Measurements from ENCODE around the gene SPATS2L. TPM values are rescaled to one million over a fixed set of nuclear protein-coding genes. Genes with fewer than 3 reads are reported as not detected.

Gene SPATS2L
- polyA plus RNA-seq, 1 experiment: 243 TPM

- DNase-seq (ENCODE audit: low read depth): no peak
- ChIA-PET POLR2A (no interaction called here), CTCF (interaction anchor here (1.0 kb wide), 1 partner anchor 14 kb away, joined by 4 read pairs; no protein-coding TSS in a partner anchor)
- H3K27me3 ChIP-seq (ENCODE audit: control insufficient read depth, insufficient read depth, low read length): no peaks in the 10 kb centered on the region
- H3K4me3 ChIP-seq (ENCODE audit: low read depth, low read length): no peak overlapping the region
- TF ChIP-seq, protein P1, sequence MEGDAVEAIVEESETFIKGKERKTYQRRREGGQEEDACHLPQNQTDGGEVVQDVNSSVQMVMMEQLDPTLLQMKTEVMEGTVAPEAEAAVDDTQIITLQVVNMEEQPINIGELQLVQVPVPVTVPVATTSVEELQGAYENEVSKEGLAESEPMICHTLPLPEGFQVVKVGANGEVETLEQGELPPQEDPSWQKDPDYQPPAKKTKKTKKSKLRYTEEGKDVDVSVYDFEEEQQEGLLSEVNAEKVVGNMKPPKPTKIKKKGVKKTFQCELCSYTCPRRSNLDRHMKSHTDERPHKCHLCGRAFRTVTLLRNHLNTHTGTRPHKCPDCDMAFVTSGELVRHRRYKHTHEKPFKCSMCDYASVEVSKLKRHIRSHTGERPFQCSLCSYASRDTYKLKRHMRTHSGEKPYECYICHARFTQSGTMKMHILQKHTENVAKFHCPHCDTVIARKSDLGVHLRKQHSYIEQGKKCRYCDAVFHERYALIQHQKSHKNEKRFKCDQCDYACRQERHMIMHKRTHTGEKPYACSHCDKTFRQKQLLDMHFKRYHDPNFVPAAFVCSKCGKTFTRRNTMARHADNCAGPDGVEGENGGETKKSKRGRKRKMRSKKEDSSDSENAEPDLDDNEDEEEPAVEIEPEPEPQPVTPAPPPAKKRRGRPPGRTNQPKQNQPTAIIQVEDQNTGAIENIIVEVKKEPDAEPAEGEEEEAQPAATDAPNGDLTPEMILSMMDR (IDR thresholded peaks at IDR 0.05; ENCODE audit: insufficient read depth, low read depth, low read length): no peak
- peaks cover 6% of the 10 kb centered on the region for H3K36me3 ChIP-seq (ENCODE audit: control insufficient read depth, insufficient read depth, low read length)
Observed at GRCh38 chr2:200456567-200456966, 150.1 kb downstream of the SPATS2L start.

- ChIA-PET CTCF (no interaction called here), POLR2A (no interaction called here)
- TF ChIP-seq, protein P1 (IDR thresholded peaks at IDR 0.05; ENCODE audit: insufficient read depth, low read depth, low read length): no peak
- Histone ChIP-seq H3K27me3 (ENCODE audit: control insufficient read depth, insufficient read depth, low read length) (no peaks in the 10 kb centered on the region), H3K4me3 (ENCODE audit: low read depth, low read length) (no peak overlapping the region), H3K36me3 (ENCODE audit: control insufficient read depth, insufficient read depth, low read length) (peaks cover 8% of the 10 kb centered on the region)
- DNase-seq (ENCODE audit: low read depth): no peak
Observed at GRCh38 chr2:200459101-200459500, 152.6 kb downstream of the SPATS2L start.

DNA sequence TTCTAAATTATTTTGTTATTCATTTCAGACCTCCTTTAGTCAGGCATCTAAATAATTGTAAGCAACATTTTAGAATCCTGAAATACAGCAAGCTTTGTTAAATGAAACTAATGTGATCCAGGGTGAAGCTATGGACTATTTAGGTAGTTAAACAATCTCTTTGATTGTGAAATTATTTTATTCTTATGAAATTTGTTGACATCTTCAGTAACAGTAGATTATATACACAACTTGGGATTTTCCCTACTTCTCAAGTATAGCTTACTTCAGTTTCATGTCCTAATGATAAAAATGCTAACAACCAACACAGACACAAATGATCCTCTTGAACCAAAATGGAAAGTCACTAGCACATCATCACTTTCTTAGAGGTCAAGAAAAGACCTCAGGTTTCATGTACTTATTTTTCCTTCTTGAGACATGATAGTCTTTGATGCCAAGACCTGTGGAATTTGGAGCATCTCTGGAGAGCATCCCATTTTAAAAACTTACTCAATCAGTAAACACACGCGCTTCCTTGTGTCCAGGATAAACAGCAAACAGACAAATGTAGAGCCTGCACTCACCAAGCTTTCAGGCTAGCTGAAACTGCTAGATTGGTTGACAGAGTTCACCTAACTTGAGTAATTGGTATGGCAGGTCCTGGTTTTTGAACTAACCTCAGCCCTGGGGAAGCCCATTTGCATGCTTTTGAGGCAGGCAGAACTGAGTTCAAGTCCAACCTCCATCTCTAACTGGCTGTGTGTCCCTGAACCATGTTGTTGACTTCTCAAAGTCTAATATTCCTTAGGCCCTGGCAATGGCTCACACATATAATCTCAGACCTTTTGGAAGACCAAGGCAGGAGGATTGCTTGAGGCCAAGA is 155.6 kb downstream of the SPATS2L start:
- CTCF ChIA-PET: interaction anchor here (1.1 kb wide), 1 partner anchor 258 kb away, joined by 3 read pairs; no protein-coding TSS in a partner anchor
- POLR2A ChIA-PET: no interaction called here
- H3K4me3 ChIP-seq (ENCODE audit: low read depth, low read length): no peak overlapping the region
- no peaks in the 10 kb centered on the region for H3K27me3 ChIP-seq (ENCODE audit: control insufficient read depth, insufficient read depth, low read length)
- DNase-seq (ENCODE audit: low read depth): no peak
- H3K36me3 ChIP-seq (ENCODE audit: control insufficient read depth, insufficient read depth, low read length): peaks cover 6% of the 10 kb centered on the region
- TF ChIP-seq, protein P1 (IDR thresholded peaks at IDR 0.05; ENCODE audit: insufficient read depth, low read depth, low read length): no peak

GRCh38 chr2:200463452-200463851 is 157.0 kb downstream of the SPATS2L start:
- TF ChIP-seq, protein P1 (IDR thresholded peaks at IDR 0.05; ENCODE audit: insufficient read depth, low read depth, low read length): no peak
- H3K36me3 ChIP-seq (ENCODE audit: control insufficient read depth, insufficient read depth, low read length): peaks cover 7% of the 10 kb centered on the region
- H3K27me3 ChIP-seq (ENCODE audit: control insufficient read depth, insufficient read depth, low read length): no peaks in the 10 kb centered on the region
- ChIA-PET POLR2A (no interaction called here), CTCF (interaction anchor here (0.8 kb wide), 1 partner anchor 490 kb away, joined by 3 read pairs; no protein-coding TSS in a partner anchor)
- no peak overlapping the region for H3K4me3 ChIP-seq (ENCODE audit: low read depth, low read length)
- DNase-seq (ENCODE audit: low read depth): no peak
